Trophoblast cell (in vitro differentiated cells and primary cell): ENCODE measurements around the gene IFNK.

Experiments used
- DNase-seq, 2 donors: peaks; one replicate each; pipeline ENCODE4 v3.0.0-alpha.2; 2016
- H2AFZ ChIP-seq: 2 replicates; pipeline ENCODE4 v1.6.1; 2013; ENCODE audit warnings: low read length, moderate library complexity, mild to moderate bottlenecking; ENCODE audit not compliant: insufficient read depth, poor library complexity
- H2AK5ac ChIP-seq: 2 replicates; pipeline ENCODE4 v1.6.1; 2013; ENCODE audit warnings: mild to moderate bottlenecking, low read length
- H2BK120ac ChIP-seq: 2 replicates; pipeline ENCODE4 v1.6.1; 2013; ENCODE audit warnings: low read length, mild to moderate bottlenecking, moderate library complexity; ENCODE audit not compliant: insufficient read depth, poor library complexity
- H2BK12ac ChIP-seq: 2 replicates; pipeline ENCODE4 v1.6.1; 2013; ENCODE audit warnings: mild to moderate bottlenecking, low read length, moderate library complexity
- H2BK5ac ChIP-seq: 2 replicates; pipeline ENCODE4 v1.6.1; 2013; ENCODE audit warnings: low read length, low read depth, moderate library complexity, mild to moderate bottlenecking; ENCODE audit not compliant: poor library complexity
- H3K14ac ChIP-seq: 2 replicates; pipeline ENCODE4 v1.6.1; 2013; ENCODE audit warnings: mild to moderate bottlenecking, low read length
- H3K18ac ChIP-seq: 2 replicates; pipeline ENCODE4 v1.6.1; 2013; ENCODE audit warnings: mild to moderate bottlenecking, low read length
- H3K23ac ChIP-seq: 2 replicates; pipeline ENCODE4 v1.6.1; 2013; ENCODE audit warnings: low read length
- H3K27ac ChIP-seq: 2 replicates; pipeline ENCODE4 v1.5.1; 2013; ENCODE audit warnings: low read depth, mild to moderate bottlenecking, inconsistent platforms, low read length, moderate library complexity
- H3K27me3 ChIP-seq: 2 replicates; pipeline ENCODE4 v1.6.1; 2013; ENCODE audit warnings: inconsistent platforms, mild to moderate bottlenecking, low read length, moderate library complexity; ENCODE audit not compliant: insufficient read depth
- H3K36me3 ChIP-seq, 2 experiments: 1 replicate in 1 of 2; 2 replicates in 1 of 2; pipeline ENCODE4 v1.6.1; 2013; ENCODE audit warnings: low read length in 2 of 2, mild to moderate bottlenecking in 2 of 2, moderate library complexity in 1 of 2; ENCODE audit not compliant: insufficient read depth in 2 of 2, control insufficient read depth in 1 of 2
- H3K4ac ChIP-seq: 2 replicates; pipeline ENCODE4 v1.6.1; 2013; ENCODE audit warnings: low read depth, mild to moderate bottlenecking, low read length, moderate library complexity
- H3K4me1 ChIP-seq, 2 experiments: 1 replicate in 1 of 2; 2 replicates in 1 of 2; pipeline ENCODE4 v1.6.1; 2013; ENCODE audit warnings: low read length in 2 of 2, mild to moderate bottlenecking in 2 of 2, moderate library complexity in 1 of 2; ENCODE audit not compliant: insufficient read depth in 2 of 2, control insufficient read depth in 1 of 2
- H3K4me2 ChIP-seq: 2 replicates; pipeline ENCODE4 v1.6.1; 2013; ENCODE audit warnings: inconsistent platforms, mild to moderate bottlenecking, low read length, moderate library complexity
- H3K4me3 ChIP-seq: 2 replicates; pipeline ENCODE4 v1.5.1; 2013; ENCODE audit warnings: mild to moderate bottlenecking, low read depth, low read length, inconsistent platforms
- H3K79me1 ChIP-seq: one replicate; pipeline ENCODE4 v1.6.1; 2013; ENCODE audit warnings: low read length
- H3K79me2 ChIP-seq: 2 replicates; pipeline ENCODE4 v1.6.1; 2013; ENCODE audit warnings: low read length, mild to moderate bottlenecking; ENCODE audit not compliant: control insufficient read depth, insufficient read depth, poor library complexity
- H3K9ac ChIP-seq: 2 replicates; pipeline ENCODE4 v1.6.1; 2013; ENCODE audit warnings: mild to moderate bottlenecking, low read length
- H3K9me3 ChIP-seq: 2 replicates; pipeline ENCODE4 v1.6.1; 2013; ENCODE audit warnings: low read depth, mild to moderate bottlenecking, control low read depth, inconsistent platforms, low read length; ENCODE audit not compliant: insufficient read depth
- H4K12ac ChIP-seq: 2 replicates; pipeline ENCODE4 v1.6.1; 2013; ENCODE audit warnings: low read depth, mild to moderate bottlenecking, low read length, moderate library complexity
- H4K8ac ChIP-seq: 2 replicates; pipeline ENCODE4 v1.6.1; 2013; ENCODE audit warnings: low read depth, mild to moderate bottlenecking, low read length, moderate library complexity
- H4K91ac ChIP-seq: one replicate; pipeline ENCODE4 v1.6.1; 2013; ENCODE audit warnings: low read depth, mild to moderate bottlenecking, low read length, moderate library complexity
- WGBS: extraction: QIAGEN DNeasy Blood & Tissue Kit; methylation state at CpG from one replicate; pipeline ENCODE4 v1.1.7; 2013; ENCODE audit warnings: missing lambda C conversion rate; ENCODE audit not compliant: insufficient read length, insufficient coverage; ENCODE audit errors: extremely low coverage; 5-methylcytosine and 5-hydroxymethylcytosine counted together

The IFNK gene

DNA sequence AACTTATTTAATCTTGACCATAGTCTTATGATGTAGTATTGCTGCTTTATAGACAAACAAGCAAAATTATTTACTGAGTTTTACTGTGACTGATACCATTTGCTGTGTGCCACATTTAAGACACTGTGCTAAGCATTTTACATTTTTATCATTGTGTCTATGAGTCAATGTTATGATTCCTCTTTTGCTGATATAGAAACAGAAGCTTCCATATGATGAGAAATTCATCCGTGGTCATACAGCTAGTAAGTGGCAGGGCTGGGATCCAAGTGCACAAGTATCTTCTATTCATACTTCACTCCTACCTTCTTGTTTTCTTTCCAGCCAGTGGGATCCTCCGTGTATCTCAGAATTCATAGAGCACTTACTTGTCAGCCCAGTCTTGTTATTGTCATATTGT lies 17.1 kb upstream of the IFNK start:
- no peak overlapping the region for H3K9ac ChIP-seq
- H3K9me3 ChIP-seq, result peaks cover 4% of the 10 kb centered on the region
- no peak overlapping the region for H3K18ac ChIP-seq
- no peak overlapping the region for H2BK12ac ChIP-seq
- no peaks in the 10 kb centered on the region for H3K27me3 ChIP-seq
- no peak for DNase-seq
- H3K79me2 ChIP-seq, result peaks cover 1% of the 10 kb centered on the region
- no peaks in the 10 kb centered on the region for H3K79me1 ChIP-seq
- H4K12ac ChIP-seq, result no peak overlapping the region
- WGBS, result no CpG with 5 or more reads among the region's 2 CpGs
- no peak overlapping the region for H3K27ac ChIP-seq
- H2BK5ac ChIP-seq, result no peak overlapping the region
- no peak overlapping the region for H2AK5ac ChIP-seq
- peaks cover 2 to 5% of the 10 kb centered on the region in 2 experiments for H3K36me3 ChIP-seq
- peaks cover 0 to 4% of the 10 kb centered on the region in 2 experiments for H3K4me1 ChIP-seq
- H3K14ac ChIP-seq, result no peak overlapping the region
- no peak overlapping the region for H4K91ac ChIP-seq
- H3K4me2 ChIP-seq, result no peak overlapping the region
- no peak overlapping the region for H3K4ac ChIP-seq
- no peak overlapping the region for H2AFZ ChIP-seq
- no peak overlapping the region for H2BK120ac ChIP-seq
- no peak overlapping the region for H3K4me3 ChIP-seq
- H3K23ac ChIP-seq, result no peak overlapping the region
- no peak overlapping the region for H4K8ac ChIP-seq

DNA sequence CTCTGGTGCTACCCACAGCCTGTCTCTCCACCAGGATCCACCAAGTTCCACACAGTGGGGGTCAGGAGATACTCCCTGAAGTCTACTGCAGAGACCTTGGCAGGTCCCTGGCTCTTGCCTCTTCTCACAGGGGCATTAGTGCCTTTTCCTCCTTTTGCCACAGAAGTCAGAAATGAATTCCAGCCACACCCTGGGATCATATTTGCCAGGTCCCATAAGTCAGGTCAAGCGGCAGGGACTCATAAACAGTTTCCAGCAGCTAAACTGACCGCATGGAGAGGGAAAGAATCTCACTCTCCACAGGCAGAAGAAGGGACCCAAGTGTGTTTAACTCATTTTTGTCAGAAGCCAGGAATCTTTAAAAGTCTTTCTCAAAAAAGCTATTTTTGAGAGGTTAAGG lies 13.3 kb upstream of the IFNK start:
- H4K91ac ChIP-seq, result no peak overlapping the region
- no peak for DNase-seq
- H3K27me3 ChIP-seq, result no peaks in the 10 kb centered on the region
- no peak overlapping the region for H3K4me2 ChIP-seq
- no peaks in the 10 kb centered on the region for H3K9me3 ChIP-seq
- H2BK12ac ChIP-seq, result no peak overlapping the region
- H3K79me2 ChIP-seq, result no peaks in the 10 kb centered on the region
- no peak overlapping the region for H2BK120ac ChIP-seq
- H3K4me1 ChIP-seq, result no peaks in the 10 kb centered on the region
- no peak overlapping the region for H3K4ac ChIP-seq
- peak overlapping the region; percentile 59 for H3K18ac ChIP-seq
- no peak overlapping the region for H3K23ac ChIP-seq
- H3K36me3 ChIP-seq, result peaks cover 2 to 3% of the 10 kb centered on the region in 2 experiments
- H3K9ac ChIP-seq, result peak overlapping the region; percentile 10
- no peak overlapping the region for H3K4me3 ChIP-seq
- peak overlapping the region; percentile 46 for H2AK5ac ChIP-seq
- H2AFZ ChIP-seq, result no peak overlapping the region
- H3K27ac ChIP-seq, result no peak overlapping the region
- no peak overlapping the region for H4K12ac ChIP-seq
- no CpG with 5 or more reads among the region's 2 CpGs for WGBS
- H4K8ac ChIP-seq, result no peak overlapping the region
- H3K14ac ChIP-seq, result no peak overlapping the region
- no peaks in the 10 kb centered on the region for H3K79me1 ChIP-seq
- no peak overlapping the region for H2BK5ac ChIP-seq

DNA sequence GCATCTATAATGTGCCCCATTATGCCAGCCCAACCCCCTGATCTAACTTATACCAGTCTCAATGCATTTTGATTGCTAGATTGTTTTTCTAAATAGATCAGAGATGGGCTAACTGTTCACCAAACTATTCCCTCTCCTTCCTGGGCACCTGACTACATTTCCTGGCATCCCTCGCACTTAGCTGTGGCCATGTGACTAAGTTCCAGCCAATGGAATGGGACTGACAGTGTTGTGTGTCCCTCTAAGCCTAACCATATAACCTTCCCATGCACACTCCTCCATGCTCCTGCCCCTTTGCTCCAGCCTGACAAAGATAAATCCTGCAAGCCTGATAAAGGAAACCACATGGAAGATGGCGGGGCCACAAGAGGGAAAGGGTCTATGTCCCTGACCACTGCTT lies 12.3 kb upstream of the IFNK start:
- WGBS, result no CpG with 5 or more reads among the region's 2 CpGs
- no peak overlapping the region for H3K14ac ChIP-seq
- no peak overlapping the region for H3K27ac ChIP-seq

DNA sequence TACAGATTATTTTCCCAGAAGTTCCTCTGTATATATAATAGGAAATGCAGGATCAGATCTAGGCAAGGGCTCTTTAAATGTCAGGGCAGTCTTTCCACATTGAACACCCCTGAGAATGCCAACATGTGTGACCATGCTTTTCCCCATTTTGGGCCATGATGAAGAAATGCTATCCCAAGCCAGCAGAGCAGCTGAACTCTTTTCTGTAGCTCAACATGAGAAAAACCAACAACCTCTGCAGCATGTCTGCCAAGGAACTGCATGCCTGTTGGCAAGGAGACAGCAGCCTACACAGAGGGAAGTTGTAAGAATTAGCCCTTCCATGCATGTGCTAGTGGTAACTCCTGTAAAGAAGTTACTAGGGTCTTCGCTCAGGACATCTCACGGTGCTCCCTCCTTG lies 9.5 kb upstream of the IFNK start:
- Histone ChIP-seq H2BK12ac (no peak overlapping the region), H2BK120ac (no peak overlapping the region), H3K4me3 (no peak overlapping the region), H4K8ac (no peak overlapping the region), H3K14ac (no peak overlapping the region), H2AFZ (no peak overlapping the region), H3K36me3 (peaks cover 0 to 2% of the 10 kb centered on the region in 2 experiments), H3K23ac (no peak overlapping the region), H3K9ac (no peak overlapping the region), H3K27me3 (no peaks in the 10 kb centered on the region), H4K12ac (no peak overlapping the region), H2AK5ac (no peak overlapping the region), H3K4me1 (peaks cover 2% of the 10 kb centered on the region in 2 experiments), H3K79me1 (no peaks in the 10 kb centered on the region), H3K79me2 (no peaks in the 10 kb centered on the region), H3K9me3 (no peaks in the 10 kb centered on the region), H3K4me2 (no peak overlapping the region), H3K27ac (no peak overlapping the region), H2BK5ac (no peak overlapping the region), H3K4ac (no peak overlapping the region), H4K91ac (no peak overlapping the region), H3K18ac (no peak overlapping the region)
- no CpG with 5 or more reads among the region's 2 CpGs for WGBS
- no peak for DNase-seq

More for the DNA sequence above, 12.3 kb upstream of the IFNK start:
- no peak overlapping the region for H3K18ac ChIP-seq
- H2AK5ac ChIP-seq, result no peak overlapping the region
- H3K23ac ChIP-seq, result no peak overlapping the region
- H3K4ac ChIP-seq, result no peak overlapping the region
- no peaks in the 10 kb centered on the region for H3K79me2 ChIP-seq
- no peak overlapping the region for H4K12ac ChIP-seq
- no peak overlapping the region for H4K8ac ChIP-seq
- H3K79me1 ChIP-seq, result no peaks in the 10 kb centered on the region
- H3K4me2 ChIP-seq, result no peak overlapping the region
- no peak overlapping the region for H2BK5ac ChIP-seq
- no peaks in the 10 kb centered on the region for H3K27me3 ChIP-seq
- no peak overlapping the region for H2AFZ ChIP-seq
- H3K36me3 ChIP-seq, result peaks cover 2 to 3% of the 10 kb centered on the region in 2 experiments
- H2BK12ac ChIP-seq, result no peak overlapping the region
- no peaks in the 10 kb centered on the region for H3K9me3 ChIP-seq
- H3K4me3 ChIP-seq, result no peak overlapping the region
- no peak for DNase-seq
- H4K91ac ChIP-seq, result no peak overlapping the region
- H3K4me1 ChIP-seq, result no peaks in the 10 kb centered on the region
- H3K9ac ChIP-seq, result no peak overlapping the region
- no peak overlapping the region for H2BK120ac ChIP-seq
